T-helper 2 cell treated with Interferon-gamma antibody and Interleukin-4, amounts not matched to agents 100 ng/mL and 5 ng/mL, for 36 hours (primary cell): ENCODE measurements around the gene SPSB3. TPM values are rescaled to one million over a fixed set of nuclear protein-coding genes. Genes with fewer than 3 reads are reported as not detected.

Experiments used
- intact Hi-C: fragments of 100-400 bp; cut with micrococcal nuclease; formaldehyde crosslinking; loops from one replicate; pipeline ENCODE4 v1.15.1; 2023
- total RNA-seq: library from RNA; stranded (reverse); gene quantifications from 2 replicates; pipeline ENCODE4 v1.2.3, GENCODE V29; 2022

SPSB3 gene
- total RNA-seq, 1 donor from 2014 or later: 32.7 TPM

- intact Hi-C loops: no loop called here
These were observed 16.1 kb downstream of the SPSB3 start for GRCh38 chr16:1766231-1766630.

- intact Hi-C loops: no loop called here
These were observed 16.5 kb downstream of the SPSB3 start for GRCh38 chr16:1765826-1766225.

GRCh38 chr16:1764971-1765370, 17.4 kb downstream of the SPSB3 start:
- intact Hi-C loops: no loop called here

- intact Hi-C loops: no loop called here
These were observed 18.6 kb downstream of the SPSB3 start for GRCh38 chr16:1763521-1764511.

GRCh38 chr16:1762879-1763520, 19.4 kb downstream of the SPSB3 start:
- intact Hi-C loops: no loop called here

GRCh38 chr16:1762196-1762878, 20.0 kb downstream of the SPSB3 start:
- intact Hi-C loops: no loop called here

GRCh38 chr16:1761751-1762150, 20.6 kb downstream of the SPSB3 start:
- intact Hi-C loops: no loop called here

GRCh38 chr16:1760911-1761310, 21.5 kb downstream of the SPSB3 start:
- intact Hi-C loops: no loop called here

- intact Hi-C loops: no loop called here
These were observed 22.9 kb downstream of the SPSB3 start for GRCh38 chr16:1759511-1759910.

- intact Hi-C loops: no loop called here
These were observed 23.4 kb downstream of the SPSB3 start for GRCh38 chr16:1758923-1759322.

- intact Hi-C loops: no loop called here
These were observed 24.5 kb downstream of the SPSB3 start for GRCh38 chr16:1757714-1758461.

GRCh38 chr16:1754204-1754603, 28.2 kb downstream of the SPSB3 start:
- intact Hi-C loops: no loop called here

GRCh38 chr16:1752853-1753252, 29.5 kb downstream of the SPSB3 start:
- intact Hi-C loops: no loop called here

GRCh38 chr16:1751946-1752345, 30.4 kb downstream of the SPSB3 start:
- intact Hi-C loops: no loop called here

- intact Hi-C loops: no loop called here
These were observed 32.9 kb downstream of the SPSB3 start for GRCh38 chr16:1749152-1750117.

GRCh38 chr16:1747934-1748333, 34.4 kb downstream of the SPSB3 start:
- intact Hi-C loops: no loop called here

- intact Hi-C loops: no loop called here
These were observed 35.6 kb downstream of the SPSB3 start for GRCh38 chr16:1746693-1747195.

- intact Hi-C loops: no loop called here
These were observed 36.3 kb downstream of the SPSB3 start for GRCh38 chr16:1745900-1746692.
